Esophagus squamous epithelium (tissue), 5 donors: ENCODE data around the gene TMED3. TPM values are rescaled to one million over a fixed set of nuclear protein-coding genes. Genes with fewer than 3 reads are reported as not detected.

Experiments used
- DNase-seq: peaks from one replicate; lab custom pipeline; 2025; lab: John Stamatoyannopoulos, UW
- H3K27ac ChIP-seq, 4 donors: fragments of 200-600 bp; sonication (generic); one replicate each; pipeline ENCODE4 v1.5.1; 2016 to 2019; ENCODE audit warnings: mild to moderate bottlenecking in 1 of 4
- H3K27me3 ChIP-seq, 4 donors: fragments of 200-600 bp; sonication (generic); 1 replicate in 3 of 4; 2 replicates in 1 of 4; pipeline versions ENCODE4 v1.5.1 to v1.6.0; 2017 to 2021; ENCODE audit warnings: antibody characterized with exemption in 1 of 4
- H3K36me3 ChIP-seq, 3 donors: fragments of 200-600 bp; sonication (generic); one replicate each; pipeline ENCODE4 v1.5.1; 2016 to 2019
- H3K4me1 ChIP-seq, 3 donors: fragments of 200-600 bp; sonication (generic); one replicate each; pipeline ENCODE4 v1.5.1; 2017 to 2019
- H3K4me3 ChIP-seq, 4 donors: fragments of 200-600 bp; sonication (generic); 1 replicate in 3 of 4; 2 replicates in 1 of 4; pipeline ENCODE4 v1.5.1; 2016 to 2019; ENCODE audit warnings: mild to moderate bottlenecking in 2 of 4, moderate library complexity in 1 of 4
- H3K9me3 ChIP-seq, 3 donors: fragments of 200-600 bp; sonication (generic); one replicate each; pipeline ENCODE4 v1.5.1; 2016 to 2019
- CTCF ChIP-seq, 6 experiments: fragments of 450-650 bp in 4 of 6; fragments of 200-600 bp in 2 of 6; sonication (generic) in 2 of 6; IDR thresholded peaks; one replicate each; pipeline ENCODE4 v1.5.1; 2016 to 2019; ENCODE audit warnings: antibody characterized with exemption in 6 of 6, mild to moderate bottlenecking in 4 of 6, moderate library complexity in 4 of 6
- POLR2A ChIP-seq, 4 donors: fragments of 450-650 bp; IDR thresholded peaks; one replicate each; pipeline ENCODE4 v1.6.1; 2017; ENCODE audit warnings: antibody characterized with exemption in 4 of 4, mild to moderate bottlenecking in 4 of 4, moderate library complexity in 3 of 4
- WGBS, 2 donors: methylation state at CpG; one replicate each; pipeline ENCODE4 v1.1.5; 2018; 5-methylcytosine and 5-hydroxymethylcytosine counted together
- intact Hi-C: fragments of 100-400 bp; cut with DNase I; formaldehyde crosslinking; loops from one replicate; pipeline ENCODE4 v1.15.0; 2022
- total RNA-seq, 4 donors: library from RNA; depleted of rRNA; stranded (reverse); fragments of >200 nt; gene quantifications; one replicate each; pipeline ENCODE4 v1.1.0, GENCODE V29; 2016
- donor health status: DM: yes; HTN: yes; CAD: no.

TMED3 gene
- total RNA-seq, 4 donors from 2014 or later: 111 to 171 (median 141) TPM

DNA sequence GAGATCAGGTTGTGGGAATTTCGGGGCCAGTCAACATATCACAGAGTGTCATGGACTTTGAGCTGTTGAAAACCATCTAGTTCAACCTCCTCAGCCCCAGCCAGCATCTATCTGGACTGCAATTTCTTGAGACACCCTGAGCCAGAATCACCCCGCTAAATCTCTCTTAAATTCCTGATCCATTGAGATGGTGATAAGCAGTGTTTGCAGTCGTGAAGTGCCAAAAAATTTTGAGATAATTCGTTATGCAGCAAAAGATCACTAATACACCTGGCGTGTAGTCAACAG, 29.3 kb downstream of the TMED3 start:
- intact Hi-C loops: no loop called here

GRCh38 chr15:79341396-79341795, 30.5 kb downstream of the TMED3 start:
- H3K27me3 ChIP-seq: no peaks in the 10 kb centered on the region
- intact Hi-C loops: no loop called here
- TF ChIP-seq CTCF (IDR thresholded peaks at IDR 0.05): no peak
- no peak for TF ChIP-seq POLR2A (IDR thresholded peaks at IDR 0.05)
- no peak for DNase-seq
- WGBS, 2 donors: 66 to 83% methylated on average over 8 of the region's 9 CpGs
- H3K4me3 ChIP-seq: no peak overlapping the region
- no peak overlapping the region for H3K27ac ChIP-seq
- H3K9me3 ChIP-seq: no peaks in the 10 kb centered on the region
- no peaks in the 10 kb centered on the region for H3K36me3 ChIP-seq
- H3K4me1 ChIP-seq: no peaks in the 10 kb centered on the region

More for the DNA sequence above, 29.3 kb downstream of the TMED3 start:
- H3K9me3 ChIP-seq: no peaks in the 10 kb centered on the region
- TF ChIP-seq CTCF (IDR thresholded peaks at IDR 0.05) (no peak), POLR2A (IDR thresholded peaks at IDR 0.05) (no peak)
- no peaks in the 10 kb centered on the region for H3K4me1 ChIP-seq
- no peak overlapping the region for H3K4me3 ChIP-seq
- H3K27ac ChIP-seq: no peak overlapping the region
- no peak for DNase-seq
- no peaks in the 10 kb centered on the region for H3K36me3 ChIP-seq
- no peaks in the 10 kb centered on the region for H3K27me3 ChIP-seq
- 59 to 79% methylated on average over 5 of the region's 5 CpGs for WGBS, 2 donors

DNA sequence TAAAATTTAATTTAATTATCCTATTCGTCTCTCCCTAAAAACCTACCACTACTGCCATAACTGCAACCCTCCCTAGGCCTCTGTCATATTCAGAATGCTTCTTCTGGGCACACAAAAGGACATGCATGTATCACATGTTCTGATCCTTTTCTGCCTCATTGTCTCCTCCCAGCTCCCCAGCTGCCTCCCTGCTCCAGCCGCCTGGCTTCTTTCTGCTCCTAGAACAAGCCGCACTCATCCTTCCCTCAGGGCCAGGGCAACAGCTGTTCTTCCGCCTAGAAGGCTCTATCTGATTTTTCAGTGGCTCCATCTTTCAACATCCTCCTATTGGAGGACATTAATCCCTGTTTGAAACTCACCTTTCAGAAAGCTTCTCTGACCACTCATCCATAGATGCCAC, 38.6 kb downstream of the TMED3 start:
- H3K9me3 ChIP-seq: no peaks in the 10 kb centered on the region
- intact Hi-C loops: no loop called here
- no peak overlapping the region for H3K4me3 ChIP-seq
- H3K27me3 ChIP-seq: no peaks in the 10 kb centered on the region
- DNase-seq: no peak
- H3K36me3 ChIP-seq: no peaks in the 10 kb centered on the region
- H3K4me1 ChIP-seq: no peaks in the 10 kb centered on the region
- 84 to 93% methylated on average over 4 of the region's 4 CpGs for WGBS, 2 donors
- TF ChIP-seq CTCF (IDR thresholded peaks at IDR 0.05) (no peak), POLR2A (IDR thresholded peaks at IDR 0.05) (no peak)
- H3K27ac ChIP-seq: no peak overlapping the region

GRCh38 chr15:79352206-79352605, 41.3 kb downstream of the TMED3 start:
- intact Hi-C loops: no loop called here
- 100% methylated on average over 1 of the region's 1 CpG for WGBS, 2 donors
- H3K4me3 ChIP-seq: no peak overlapping the region
- no peak for DNase-seq
- no peak overlapping the region for H3K27ac ChIP-seq
- H3K4me1 ChIP-seq: no peaks in the 10 kb centered on the region
- H3K9me3 ChIP-seq: no peaks in the 10 kb centered on the region
- no peaks in the 10 kb centered on the region for H3K27me3 ChIP-seq
- H3K36me3 ChIP-seq: no peaks in the 10 kb centered on the region
- TF ChIP-seq CTCF (IDR thresholded peaks at IDR 0.05) (no peak), POLR2A (IDR thresholded peaks at IDR 0.05) (no peak)

DNA sequence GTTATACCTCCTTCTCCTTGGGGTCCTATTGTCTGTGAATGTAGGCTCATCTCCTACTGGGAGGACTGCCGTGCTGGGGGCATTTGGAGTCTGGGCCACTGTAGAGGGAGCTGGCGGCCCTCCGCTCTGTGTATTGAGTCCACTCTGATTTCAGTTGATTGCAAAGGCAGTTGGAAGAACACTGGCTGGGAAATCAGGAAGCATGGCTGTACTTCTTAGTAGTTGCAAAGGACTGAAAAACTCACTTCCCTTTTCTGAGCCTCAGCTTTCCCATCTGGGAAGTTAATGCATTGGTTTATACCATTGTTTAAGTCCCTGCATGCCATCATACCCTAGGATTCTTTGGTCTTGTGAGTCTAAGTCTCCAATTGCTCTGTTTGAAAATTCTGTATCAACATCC, 46.7 kb downstream of the TMED3 start:
- intact Hi-C loops: no loop called here
- Histone ChIP-seq H3K4me1 (no peaks in the 10 kb centered on the region), H3K27me3 (no peaks in the 10 kb centered on the region), H3K36me3 (no peaks in the 10 kb centered on the region), H3K4me3 (no peak overlapping the region), H3K27ac (no peak overlapping the region), H3K9me3 (no peaks in the 10 kb centered on the region)
- TF ChIP-seq POLR2A (IDR thresholded peaks at IDR 0.05) (no peak), CTCF (IDR thresholded peaks at IDR 0.05) (no peak)
- 77 to 96% methylated on average over 3 of the region's 3 CpGs for WGBS, 2 donors
- DNase-seq: no peak
